Colonic mucosa (tissue), 4 donors: ENCODE measurements around the gene CDH4. TPM values are rescaled to one million over a fixed set of nuclear protein-coding genes. Genes with fewer than 3 reads are reported as not detected.

Source experiments
- DNase-seq: peaks from one replicate; pipeline ENCODE4 v3.0.0-alpha.2; 2020
- H3K27ac ChIP-seq: fragments of 200-600 bp; one replicate; pipeline ENCODE4 v1.8.0; 2021
- H3K27me3 ChIP-seq: fragments of 200-600 bp; one replicate; pipeline ENCODE4 v1.8.0; 2021
- H3K36me3 ChIP-seq: fragments of 200-600 bp; one replicate; pipeline ENCODE4 v1.8.0; 2021
- H3K4me1 ChIP-seq: fragments of 200-600 bp; one replicate; pipeline ENCODE4 v1.8.0; 2021; ENCODE audit warnings: mild to moderate bottlenecking
- H3K4me3 ChIP-seq: fragments of 200-600 bp; one replicate; pipeline ENCODE4 v1.8.0; 2021
- H3K9ac ChIP-seq, 2 donors: one replicate each; pipeline ENCODE4 v1.7.0; 2013; ENCODE audit warnings: control low read depth in 2 of 2, low read depth in 2 of 2, low read length in 2 of 2
- H3K9me3 ChIP-seq: fragments of 200-600 bp; one replicate; pipeline ENCODE4 v1.8.0; 2021
- intact Hi-C: fragments of 100-400 bp; cut with DNase I; formaldehyde crosslinking; loops from one replicate; pipeline ENCODE4 v1.14.1; 2022
- total RNA-seq, 2 donors: library from RNA; stranded (reverse); fragmentation: NEBNext Ultra II Directional in 1 of 2; extraction: Animal tissue kit (Norgen Biotek cat#: 25700) in 1 of 2; gene quantifications; one replicate each; pipeline ENCODE4 v1.2.1, GENCODE V29; 2021
- TF ChIP-seq, protein P1 (sequence below): fragments of 200-600 bp; IDR thresholded peaks from one replicate; pipeline ENCODE4 v1.8.0; 2022; ENCODE audit warnings: antibody characterized with exemption, mild to moderate bottlenecking
- donor health status: healthy.
- donor health status: DM: no; HTN: no; CAD: no.
- donor health status: DM: no; HTN: no; CAD: no.

Gene CDH4
- total RNA-seq, 2 donors from 2014 or later: 0.08 TPM; not detected in 1

DNA sequence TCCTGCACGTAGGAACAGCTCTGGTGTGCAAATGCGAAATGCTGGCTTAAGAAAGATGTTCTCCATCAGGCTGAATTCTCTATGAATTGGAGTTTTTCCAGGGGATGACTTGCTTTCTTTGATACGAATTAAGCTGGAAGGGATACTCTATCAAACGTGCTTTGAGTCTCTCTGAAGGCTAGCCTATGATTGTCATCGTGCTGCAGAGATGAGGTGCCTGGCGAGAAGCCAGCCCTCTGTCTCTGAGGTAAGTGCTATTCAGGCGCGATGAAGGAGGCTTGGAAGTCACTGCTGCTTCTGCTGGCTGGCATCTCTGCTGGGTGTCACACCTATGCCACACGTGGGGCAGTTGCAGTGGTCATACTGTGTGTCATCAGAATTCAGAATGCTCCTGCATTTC is 589.9 kb downstream of the CDH4 start:
- Histone ChIP-seq H3K27me3 (no peaks in the 10 kb centered on the region), H3K4me3 (no peak overlapping the region), H3K4me1 (no peaks in the 10 kb centered on the region), H3K27ac (no peak overlapping the region), H3K9me3 (no peaks in the 10 kb centered on the region), H3K36me3 (no peaks in the 10 kb centered on the region), H3K9ac (no peak overlapping the region)
- TF ChIP-seq, protein P1, sequence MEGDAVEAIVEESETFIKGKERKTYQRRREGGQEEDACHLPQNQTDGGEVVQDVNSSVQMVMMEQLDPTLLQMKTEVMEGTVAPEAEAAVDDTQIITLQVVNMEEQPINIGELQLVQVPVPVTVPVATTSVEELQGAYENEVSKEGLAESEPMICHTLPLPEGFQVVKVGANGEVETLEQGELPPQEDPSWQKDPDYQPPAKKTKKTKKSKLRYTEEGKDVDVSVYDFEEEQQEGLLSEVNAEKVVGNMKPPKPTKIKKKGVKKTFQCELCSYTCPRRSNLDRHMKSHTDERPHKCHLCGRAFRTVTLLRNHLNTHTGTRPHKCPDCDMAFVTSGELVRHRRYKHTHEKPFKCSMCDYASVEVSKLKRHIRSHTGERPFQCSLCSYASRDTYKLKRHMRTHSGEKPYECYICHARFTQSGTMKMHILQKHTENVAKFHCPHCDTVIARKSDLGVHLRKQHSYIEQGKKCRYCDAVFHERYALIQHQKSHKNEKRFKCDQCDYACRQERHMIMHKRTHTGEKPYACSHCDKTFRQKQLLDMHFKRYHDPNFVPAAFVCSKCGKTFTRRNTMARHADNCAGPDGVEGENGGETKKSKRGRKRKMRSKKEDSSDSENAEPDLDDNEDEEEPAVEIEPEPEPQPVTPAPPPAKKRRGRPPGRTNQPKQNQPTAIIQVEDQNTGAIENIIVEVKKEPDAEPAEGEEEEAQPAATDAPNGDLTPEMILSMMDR: no peak
- DNase-seq: no peak
- intact Hi-C loops: no loop called here

DNA sequence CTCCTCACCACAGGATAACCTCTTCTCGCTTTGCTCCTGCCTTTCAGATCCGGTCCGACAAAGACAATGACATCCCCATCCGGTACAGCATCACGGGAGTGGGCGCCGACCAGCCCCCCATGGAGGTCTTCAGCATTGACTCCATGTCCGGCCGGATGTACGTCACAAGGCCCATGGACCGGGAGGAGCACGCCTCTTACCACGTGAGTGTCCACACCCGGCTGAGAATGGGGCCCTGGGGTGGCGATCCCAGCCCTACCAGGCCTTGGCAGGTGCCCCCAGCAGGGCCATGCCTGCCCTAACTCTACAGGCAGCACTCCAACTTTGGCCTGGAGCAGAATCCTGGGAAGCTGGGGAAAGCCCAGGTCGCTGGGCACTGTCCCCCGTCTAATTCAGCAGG is 592.6 kb downstream of the CDH4 start:
- TF ChIP-seq, protein P1: no peak
- Histone ChIP-seq H3K27ac (no peak overlapping the region), H3K9me3 (no peaks in the 10 kb centered on the region), H3K4me3 (no peak overlapping the region), H3K9ac (no peak overlapping the region), H3K27me3 (no peaks in the 10 kb centered on the region), H3K4me1 (no peaks in the 10 kb centered on the region), H3K36me3 (no peaks in the 10 kb centered on the region)
- intact Hi-C loops: no loop called here
- no peak for DNase-seq

DNA sequence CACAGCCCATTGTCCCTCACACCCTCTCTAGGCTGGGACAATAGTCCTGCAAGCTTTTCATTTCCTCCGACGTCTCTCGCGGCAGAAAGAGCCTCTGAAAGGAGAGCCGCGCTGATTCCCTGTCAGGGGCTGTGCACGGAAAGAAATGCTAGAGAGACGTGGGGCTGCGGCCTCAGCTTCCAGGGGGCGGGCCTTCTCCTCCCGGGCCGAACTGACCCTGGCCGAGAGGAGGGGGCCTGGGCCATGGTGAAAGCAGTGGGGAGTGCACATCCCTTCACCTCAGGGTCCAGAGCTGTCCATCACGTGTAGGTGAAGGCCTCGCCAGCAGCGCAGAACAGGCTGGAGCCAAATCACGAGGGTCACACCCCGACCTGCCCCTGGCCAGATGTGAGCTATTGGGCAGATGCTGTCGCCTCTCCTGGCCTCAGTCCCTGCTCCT is 593.2 kb downstream of the CDH4 start:
- H3K4me3 ChIP-seq: no peak overlapping the region
- H3K9me3 ChIP-seq: no peaks in the 10 kb centered on the region
- H3K27ac ChIP-seq: no peak overlapping the region
- no peaks in the 10 kb centered on the region for H3K36me3 ChIP-seq
- no peak for DNase-seq
- no peaks in the 10 kb centered on the region for H3K27me3 ChIP-seq
- no peaks in the 10 kb centered on the region for H3K4me1 ChIP-seq
- no peak overlapping the region for H3K9ac ChIP-seq
- TF ChIP-seq, protein P1: no peak
- intact Hi-C loops: no loop called here

DNA sequence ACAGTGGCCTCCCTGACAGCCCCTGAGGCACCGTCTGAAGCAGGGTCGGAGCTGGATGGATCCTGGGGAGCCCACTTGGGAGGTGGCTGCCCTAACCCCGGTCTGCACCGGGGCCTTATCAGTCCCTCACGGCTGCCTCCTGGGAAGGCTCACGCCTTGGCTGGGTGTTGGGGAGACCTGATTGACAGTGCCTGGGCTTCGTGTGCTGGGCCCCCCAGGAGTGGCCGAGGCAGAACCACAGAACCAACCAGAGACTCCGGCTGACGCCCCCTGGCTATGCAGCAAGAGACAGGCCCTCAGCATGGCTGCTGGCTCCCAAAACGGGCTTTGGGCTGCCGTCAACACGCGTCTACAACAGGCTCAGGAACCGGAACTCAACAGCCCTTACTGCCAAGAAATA is 594.0 kb downstream of the CDH4 start:
- DNase-seq: no peak
- no peak overlapping the region for H3K4me3 ChIP-seq
- no peaks in the 10 kb centered on the region for H3K4me1 ChIP-seq
- H3K9ac ChIP-seq: no peak overlapping the region
- no peak overlapping the region for H3K27ac ChIP-seq
- intact Hi-C loops: no loop called here
- H3K36me3 ChIP-seq: no peaks in the 10 kb centered on the region
- no peaks in the 10 kb centered on the region for H3K9me3 ChIP-seq
- TF ChIP-seq, protein P1: no peak
- no peaks in the 10 kb centered on the region for H3K27me3 ChIP-seq

DNA sequence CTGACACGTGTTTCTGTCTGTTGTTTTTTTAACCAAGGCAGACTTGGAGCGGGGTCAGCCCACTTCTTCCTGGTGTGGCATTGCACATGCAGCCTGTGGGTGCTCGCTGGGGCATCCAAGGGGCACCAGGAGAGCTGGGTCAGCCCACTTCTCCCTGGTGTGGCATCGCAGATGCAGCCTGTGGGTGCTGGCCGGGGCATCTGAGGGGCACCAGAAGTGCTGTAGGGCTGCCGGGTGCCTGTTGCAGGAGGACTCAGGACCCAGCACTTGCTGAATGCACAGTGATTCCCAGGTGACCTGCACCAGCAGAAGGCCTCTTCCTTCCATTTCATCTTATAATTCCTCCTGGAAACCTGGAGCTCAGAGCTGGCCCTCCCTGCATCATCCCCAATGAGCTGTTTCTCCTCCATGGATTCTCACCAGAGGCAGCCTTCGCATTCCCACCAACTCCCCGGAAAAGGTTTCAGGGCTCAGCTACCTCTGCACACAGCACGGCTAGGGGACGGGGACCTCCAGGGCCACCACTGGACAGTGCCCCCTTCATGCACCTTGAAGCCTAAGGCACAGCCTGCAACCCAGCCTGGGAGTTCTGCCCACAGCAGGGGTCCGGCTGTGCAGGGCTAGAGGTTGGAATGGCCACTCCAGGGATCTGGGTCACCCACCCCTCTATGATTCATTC is 594.8 kb downstream of the CDH4 start:
- DNase-seq: no peak
- H3K36me3 ChIP-seq: no peaks in the 10 kb centered on the region
- intact Hi-C loops: no loop called here
- TF ChIP-seq, protein P1: no peak
- H3K27me3 ChIP-seq: no peaks in the 10 kb centered on the region
- no peaks in the 10 kb centered on the region for H3K4me1 ChIP-seq
- H3K27ac ChIP-seq: no peak overlapping the region
- no peak overlapping the region for H3K4me3 ChIP-seq
- no peak overlapping the region for H3K9ac ChIP-seq
- no peaks in the 10 kb centered on the region for H3K9me3 ChIP-seq
